HS-27A (cell line): ENCODE data around the gene ZNF606.

Experiments
- DNase-seq: peaks from one replicate; pipeline ENCODE4 v3.0.0-alpha.2; 2012; ENCODE audit warnings: low read depth, missing footprints

The ZNF606 gene

DNA sequence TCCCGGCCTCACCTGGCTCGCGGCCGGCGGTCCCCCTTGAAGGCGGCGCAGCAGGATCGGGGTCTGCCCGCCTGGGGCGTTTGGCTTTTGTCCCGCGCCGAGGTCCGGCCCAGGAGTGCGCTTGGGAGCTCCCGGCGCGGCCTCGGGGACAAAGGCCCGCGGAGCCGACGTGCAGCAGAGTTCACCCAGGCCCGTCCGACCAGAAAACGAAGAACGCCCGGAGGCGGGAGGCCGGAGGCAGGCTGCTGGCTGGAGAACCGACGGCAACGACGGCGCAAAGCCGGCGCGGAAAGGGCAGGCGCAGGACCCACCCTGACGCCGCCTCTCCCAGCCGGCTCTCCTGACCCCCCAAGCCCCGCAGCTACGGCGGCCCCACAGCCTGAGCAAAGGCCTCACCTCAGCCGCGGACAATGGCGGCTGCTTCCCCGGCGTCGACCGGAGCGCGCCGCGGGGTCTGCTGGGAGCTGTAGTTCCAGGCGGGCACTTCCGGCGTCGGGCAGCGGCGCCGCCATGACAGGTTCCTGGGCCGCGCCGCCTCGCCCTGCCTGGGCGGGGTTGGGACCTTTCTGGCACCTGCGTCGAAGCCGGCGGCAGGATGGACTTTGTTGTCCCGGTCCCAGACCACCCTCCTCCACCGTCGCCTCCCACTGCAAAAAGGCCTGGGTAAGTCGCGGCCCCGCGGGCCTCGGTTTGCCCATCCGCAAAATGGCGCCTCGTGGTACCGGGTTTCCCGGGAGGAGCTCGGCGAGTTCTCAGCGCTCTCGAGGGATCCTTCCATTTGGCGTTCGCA is at the start of gene ZNF606:
ZNF606 (minus strand) TSS at position 437 of the 790 bp plus-strand sequence. CDS start 1,501 bp downstream, outside the sequence.
- DNase-seq = peak; percentile 66

DNA sequence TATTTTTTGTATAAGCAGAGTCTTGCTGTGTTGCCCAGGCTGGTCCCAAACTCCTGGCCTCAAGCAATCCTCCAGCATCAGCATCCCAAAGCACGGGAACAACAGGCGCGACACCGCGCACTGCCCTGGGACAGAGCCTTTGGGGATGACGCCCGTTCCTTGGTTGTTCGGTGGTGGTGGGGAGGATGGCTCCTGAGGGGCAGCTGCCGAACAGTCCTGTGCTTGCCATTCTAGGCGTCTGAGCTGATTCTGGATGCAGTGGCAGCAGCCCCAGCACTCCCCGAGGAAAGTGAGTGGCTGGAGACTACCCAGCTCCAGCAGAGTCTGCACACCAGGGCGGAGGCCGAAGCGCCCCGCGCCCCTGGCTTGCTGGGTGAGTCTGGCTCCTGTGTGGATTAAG is 49.6 kb upstream of the ZNF606 start:
- DNase-seq = no peak

DNA sequence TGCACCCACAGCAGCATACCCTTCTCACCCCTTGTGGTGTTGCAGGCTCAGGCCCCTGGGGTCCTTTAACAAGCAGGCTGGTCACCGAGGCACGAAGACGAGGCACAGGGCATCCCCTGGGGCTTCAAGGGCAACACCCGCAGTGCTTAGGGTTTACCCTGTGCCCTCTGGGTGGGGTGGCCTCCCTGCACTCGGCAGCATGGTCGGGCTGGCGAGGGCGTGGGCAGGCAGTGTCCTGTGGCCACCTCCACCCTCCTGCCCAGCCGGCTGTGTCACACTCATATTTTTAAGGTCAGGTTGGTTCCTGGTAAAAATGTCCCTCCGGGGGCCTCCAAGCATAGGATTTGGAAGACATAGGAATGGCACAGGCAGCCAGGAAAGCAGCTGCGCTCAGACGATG is 45.1 kb upstream of the ZNF606 start:
- no peak for DNase-seq

DNA sequence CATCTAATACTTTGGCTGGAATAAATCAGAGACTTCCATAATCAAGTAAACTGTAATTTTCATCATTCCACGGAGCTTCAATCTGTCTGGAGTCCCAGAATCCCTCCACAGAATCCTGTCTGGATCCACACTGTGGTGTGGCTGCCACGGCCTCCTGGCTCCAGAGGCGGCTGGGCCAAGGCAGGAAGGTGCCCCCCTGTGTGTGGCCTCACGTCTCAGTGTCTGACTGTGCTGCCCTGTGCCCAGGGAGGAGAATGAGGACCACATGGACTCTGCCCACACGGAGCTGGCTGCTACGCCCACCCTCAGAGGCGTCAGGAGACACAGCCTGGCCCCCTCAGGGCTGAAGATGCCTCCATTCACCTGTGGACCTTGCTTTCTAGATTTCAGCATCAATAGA is 44.2 kb upstream of the ZNF606 start:
- no peak for DNase-seq

DNA sequence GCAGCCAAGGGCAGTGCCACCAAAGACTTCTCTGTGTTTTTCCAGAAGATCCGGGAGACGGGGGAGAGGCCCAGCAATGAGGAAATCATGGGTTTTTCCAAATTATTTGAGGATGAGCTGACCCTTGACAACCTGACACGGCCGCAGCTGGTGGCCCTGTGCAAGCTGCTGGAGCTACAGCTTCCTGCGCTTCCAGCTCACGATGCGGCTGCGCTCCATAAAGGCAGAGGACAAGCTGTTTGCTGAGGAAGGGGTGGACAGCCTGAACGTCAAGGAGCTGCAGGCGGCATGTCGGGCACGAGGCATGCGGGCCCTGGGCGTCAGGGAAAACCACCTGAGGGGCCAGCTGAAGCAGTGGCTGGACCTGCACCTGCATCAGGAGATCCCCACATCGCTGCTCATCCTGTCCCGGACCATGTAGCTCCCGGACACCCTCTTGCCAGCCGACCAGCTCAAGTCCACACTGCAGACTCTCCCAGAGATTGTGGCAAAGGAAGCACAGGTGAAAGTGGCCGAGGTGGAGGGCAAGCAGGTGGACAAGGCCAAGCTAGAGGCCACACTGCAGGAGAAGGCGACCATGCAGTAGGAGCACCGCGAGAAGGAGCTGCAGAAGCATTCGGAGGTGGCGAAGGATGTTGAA is 42.9 kb upstream of the ZNF606 start:
- no peak for DNase-seq

DNA sequence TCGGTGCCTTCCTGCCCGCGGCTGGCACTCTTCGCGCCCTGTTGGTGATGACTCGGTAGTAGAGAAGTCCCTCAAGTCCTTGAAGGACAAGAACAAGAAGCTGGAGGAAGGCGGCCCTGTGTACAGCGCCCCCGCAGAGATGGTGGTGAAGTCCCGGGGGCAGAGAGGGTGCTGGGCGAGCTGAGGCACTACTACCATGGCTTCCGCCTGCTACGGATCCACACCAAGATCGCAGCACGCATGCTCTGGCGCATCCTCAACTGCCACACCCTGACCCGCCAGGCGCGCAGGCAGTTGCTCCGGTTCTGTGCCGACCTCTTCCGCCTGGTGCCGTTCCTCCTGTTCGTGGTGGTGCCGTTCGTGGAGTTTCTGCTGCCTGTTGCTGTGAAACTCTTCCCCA is 42.3 kb upstream of the ZNF606 start:
- DNase-seq = no peak

DNA sequence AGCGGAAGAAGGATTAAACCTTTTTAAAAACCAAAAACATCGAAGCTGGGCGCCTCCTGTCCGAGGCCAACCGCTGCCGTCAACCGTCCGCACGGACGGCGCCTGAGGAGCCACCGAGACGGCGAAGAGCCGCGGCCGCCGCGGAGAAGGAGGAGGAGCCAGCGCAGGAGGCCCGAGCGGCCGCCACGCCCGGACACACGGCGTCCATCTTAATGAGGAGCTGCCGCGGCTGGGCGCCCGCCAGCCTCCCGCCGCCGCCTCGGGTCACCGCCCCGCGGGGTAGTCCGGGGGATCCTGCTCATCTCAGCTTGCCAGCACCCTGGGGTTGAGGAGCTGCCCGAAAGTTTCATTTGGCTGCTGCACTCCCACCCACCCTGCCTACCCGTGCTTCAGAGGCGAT is 41.8 kb upstream of the ZNF606 start:
- no peak for DNase-seq

DNA sequence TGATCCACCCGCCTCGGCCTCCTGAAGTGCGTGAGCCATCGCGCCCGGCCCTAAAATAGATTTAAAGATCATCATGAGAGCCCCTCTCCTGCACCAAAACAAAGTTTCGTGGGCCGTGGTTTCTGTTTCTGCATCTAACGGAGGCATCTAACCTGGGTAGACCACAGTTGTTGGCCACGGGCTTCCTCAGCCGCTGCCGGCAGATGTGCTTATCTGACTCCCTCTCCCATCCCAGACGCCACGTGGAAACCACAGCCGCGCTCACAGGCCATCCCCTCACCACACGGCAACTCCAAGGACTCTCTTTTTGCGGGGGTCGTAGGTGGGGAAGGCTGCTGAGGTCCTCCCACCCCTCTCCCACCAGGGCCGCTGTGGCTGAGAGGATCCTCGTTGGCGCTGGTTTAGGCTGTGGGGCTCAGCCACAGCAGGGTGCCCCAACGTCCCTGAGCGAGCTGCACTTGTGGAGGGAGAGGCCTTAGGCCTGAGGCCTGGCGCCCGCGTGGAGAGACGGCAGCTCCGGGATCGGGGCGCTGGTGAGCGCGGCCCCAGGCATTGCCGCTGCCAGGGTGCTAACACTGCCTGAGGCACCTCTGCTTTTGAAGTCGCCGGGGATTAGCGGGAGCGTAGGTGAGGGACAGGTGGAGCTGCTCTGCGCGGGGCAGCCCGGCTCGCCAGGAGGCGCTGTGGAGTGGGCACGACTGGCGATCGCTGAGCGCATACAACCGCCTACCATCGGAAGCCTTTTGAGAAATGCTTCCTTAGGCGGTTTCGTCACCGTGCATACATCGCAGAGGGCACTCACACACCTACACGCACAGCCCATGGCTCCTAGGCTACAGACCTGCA is 40.1 kb upstream of the ZNF606 start:
- DNase-seq = no peak

DNA sequence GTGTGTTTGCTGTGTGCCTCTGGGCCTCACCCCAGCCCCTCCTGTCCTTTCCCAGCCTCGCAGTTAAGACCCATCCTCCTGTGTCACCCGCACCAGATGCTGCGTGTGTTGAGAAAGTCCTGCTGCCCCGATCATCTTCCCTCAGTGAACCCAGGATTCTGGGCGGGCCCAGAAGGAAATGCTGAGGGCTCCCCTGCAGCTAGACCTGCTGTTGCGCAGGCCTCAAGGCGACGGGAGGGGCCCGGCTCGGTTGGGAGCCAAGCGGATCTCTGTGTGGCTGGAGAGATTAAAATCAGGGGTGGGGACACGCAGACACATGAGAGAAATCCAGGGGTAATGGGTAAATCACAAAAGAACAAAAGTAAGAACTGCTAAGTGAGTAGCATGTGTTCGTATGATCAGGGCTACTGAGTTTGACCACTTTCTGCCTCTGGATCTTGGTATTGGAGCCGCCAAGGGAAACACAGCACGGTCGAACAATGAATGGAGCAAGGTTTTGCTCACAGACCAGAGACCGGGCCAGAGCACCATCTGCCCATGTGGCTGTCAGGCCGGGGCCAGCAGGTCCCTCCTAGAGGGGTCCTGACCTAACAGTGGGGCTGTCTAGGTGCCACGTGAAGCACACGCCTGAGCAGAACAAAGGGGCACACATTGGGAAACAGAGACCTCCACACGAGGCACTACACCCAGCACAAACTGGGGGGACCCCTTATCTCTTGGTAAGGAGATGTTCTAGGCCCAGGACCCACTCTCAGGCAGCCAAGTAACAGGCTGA is 38.3 kb upstream of the ZNF606 start:
- DNase-seq = no peak

DNA sequence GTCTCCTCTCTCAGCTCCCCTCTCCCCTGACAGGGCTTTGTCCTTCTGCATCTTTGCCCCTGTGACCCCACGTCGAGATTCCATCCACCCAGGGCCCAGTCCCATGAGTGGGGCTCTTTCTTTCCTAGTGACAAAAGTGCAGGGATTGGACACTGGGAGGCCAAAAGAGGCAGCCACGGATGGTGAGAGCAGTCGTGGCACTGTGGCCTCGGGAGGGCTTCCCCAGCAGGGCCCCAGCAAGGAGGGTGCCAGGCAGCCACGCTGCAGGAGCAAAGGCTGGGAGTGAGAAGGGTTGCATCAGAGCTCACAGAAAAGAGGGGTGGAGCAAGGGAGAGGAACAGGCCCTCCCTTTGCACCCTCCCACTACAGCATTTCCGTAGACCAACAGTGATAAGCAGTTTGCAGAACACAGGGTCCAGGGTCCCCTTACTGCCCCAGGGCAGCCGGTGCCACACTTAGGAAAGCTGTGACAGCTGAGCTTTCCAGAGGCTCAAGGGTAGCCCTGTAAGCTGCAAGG is 36.1 kb upstream of the ZNF606 start:
- no peak for DNase-seq

DNA sequence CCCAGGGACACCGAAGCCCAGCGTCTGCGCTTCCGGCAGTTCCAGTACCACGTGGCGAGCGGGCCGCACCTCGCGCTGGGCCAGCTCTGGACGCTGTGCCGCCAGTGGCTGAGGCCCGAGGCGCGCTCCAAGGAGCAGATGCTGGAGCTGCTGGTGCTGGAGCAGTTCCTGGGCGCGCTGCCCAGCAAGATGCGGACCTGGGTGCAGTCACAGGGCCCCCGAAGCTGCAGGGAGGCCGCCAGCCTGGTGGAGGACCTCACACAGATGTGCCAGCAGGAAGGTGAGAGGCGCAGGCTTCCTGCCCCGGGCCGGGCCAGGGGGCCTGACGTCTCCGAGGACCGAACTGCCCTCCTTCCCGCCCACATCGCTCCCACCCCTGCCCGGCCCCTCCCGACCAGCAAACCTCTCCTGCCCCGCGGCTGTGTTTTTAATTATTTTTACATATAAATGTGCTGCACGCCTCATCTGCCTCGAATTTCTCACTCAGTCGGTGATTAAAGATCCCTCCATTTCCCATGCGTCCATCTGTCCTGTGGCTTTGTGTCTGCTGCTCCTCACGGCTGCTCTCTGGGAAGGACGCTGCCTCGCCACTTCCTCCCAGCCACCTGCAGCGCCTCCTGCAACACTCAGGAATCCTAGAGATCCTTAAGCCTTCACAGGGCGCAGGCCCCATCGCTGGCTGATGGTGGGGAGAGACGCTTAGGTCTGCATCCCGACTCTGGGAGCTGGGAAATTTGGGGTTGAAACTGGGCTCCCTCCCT is 35.5 kb upstream of the ZNF606 start:
- DNase-seq = no peak

DNA sequence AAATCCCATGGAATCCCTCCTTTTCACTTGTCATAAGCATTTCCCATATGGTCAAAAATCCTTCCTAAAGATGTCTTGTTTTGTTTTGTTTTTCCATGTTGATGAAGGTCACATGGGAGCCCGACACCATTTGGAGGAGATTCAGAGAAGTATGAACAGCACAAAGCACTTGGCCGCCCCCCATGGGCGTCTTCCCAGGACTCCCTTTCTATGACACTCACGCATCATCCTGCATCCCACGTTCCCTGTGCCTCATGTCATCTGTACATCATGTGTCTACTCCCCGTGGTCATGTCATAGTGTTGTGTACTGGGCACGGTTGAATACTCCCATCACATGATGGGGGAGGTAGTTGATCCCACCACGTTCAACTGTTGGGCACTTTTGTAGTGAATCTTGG is 33.2 kb upstream of the ZNF606 start:
- DNase-seq = no peak

DNA sequence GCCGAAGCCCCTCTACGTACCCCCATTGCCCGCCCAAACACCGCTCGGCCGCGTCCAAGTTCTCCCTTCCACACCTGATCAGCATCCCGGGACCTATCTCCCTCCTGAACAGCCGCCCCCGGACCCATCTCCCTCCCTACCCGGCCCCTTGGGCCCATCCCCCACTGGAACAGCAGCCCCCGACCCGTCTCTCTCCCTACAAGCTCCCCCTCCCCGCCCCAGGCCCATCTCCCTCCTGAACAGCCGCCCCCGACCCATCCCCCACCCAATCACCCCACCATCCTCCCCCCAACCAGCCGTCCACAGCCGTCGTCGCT is 31.8 kb upstream of the ZNF606 start:
- no peak for DNase-seq

DNA sequence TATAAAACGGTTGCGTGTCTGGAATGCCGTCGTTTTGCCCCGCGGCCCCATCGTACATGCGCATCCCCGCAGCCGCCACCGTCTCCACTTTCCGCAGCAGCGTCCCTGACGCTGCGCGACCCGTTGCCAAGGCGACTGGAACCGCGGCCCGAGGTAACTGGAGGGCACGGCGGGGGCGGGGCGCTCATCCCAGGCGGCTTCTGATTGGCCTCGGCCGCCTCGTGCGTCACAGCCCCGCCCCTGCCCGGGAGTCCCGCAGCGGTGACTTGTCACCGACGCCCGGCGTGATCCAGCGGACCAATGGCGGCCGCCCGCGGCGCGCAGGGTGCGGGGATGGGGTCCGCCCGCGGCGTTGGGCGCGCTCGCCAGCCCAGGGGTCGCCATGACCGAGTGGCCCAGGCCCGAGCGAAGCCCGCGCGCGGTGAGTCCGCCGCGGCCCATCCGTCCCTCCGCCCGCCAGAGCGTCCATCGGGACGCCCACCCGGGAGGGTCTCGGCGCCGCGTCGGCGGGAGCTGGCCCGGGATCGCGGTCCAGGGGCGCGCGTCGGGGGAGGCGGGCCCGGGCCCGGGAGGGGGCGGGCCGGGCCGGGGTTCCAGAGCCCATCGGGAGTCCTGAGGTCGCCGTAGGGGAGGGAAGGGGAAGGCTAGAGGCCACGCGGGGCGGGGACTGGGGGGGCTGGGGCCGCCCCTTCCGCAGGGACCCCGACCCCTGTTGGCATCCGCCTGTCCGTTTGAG is 31.3 kb upstream of the ZNF606 start, which contains the start of gene ZSCAN1:
ZSCAN1 (plus strand) TSS at position 285 of the 736 bp plus-strand sequence. CDS start 3,812 bp downstream, outside the sequence.
- DNase-seq = no peak

DNA sequence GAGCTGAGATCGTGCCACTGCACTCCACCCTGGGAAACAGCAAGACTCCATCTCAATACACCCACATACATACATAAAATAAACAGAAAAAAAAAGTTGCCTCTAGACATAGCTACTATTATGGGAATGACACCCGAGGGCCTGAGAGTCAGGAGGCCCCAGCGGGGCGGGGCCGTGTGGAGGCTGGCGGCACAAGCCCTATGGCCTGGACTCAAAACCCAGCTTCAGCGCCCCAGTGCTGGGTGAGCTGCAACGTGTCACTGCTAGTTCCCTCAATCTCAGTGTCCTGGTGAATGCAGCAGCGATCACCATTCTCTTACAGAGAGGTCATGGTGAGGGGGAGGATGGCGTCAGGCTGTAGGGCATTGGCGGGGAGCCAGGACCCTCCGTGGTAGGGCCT is 22.0 kb upstream of the ZNF606 start:
- DNase-seq = no peak

DNA sequence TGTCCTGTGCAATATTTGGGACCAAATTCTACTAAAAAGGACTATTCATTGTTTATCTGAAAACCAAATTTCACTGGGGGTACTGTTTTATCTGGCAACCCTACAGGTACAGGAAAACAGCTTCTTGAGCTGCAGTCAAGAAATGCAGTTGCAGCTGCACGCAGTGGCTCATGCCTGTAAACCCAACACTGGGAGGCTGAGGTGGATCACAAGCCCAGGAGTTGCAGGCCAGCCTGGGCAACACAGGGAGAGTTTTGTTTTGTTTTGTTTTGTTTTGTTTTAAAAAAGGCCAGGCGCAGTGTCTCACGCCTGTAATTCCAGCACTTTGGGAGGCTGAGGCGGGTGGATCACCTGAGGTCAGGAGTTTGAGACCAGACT is 19.7 kb upstream of the ZNF606 start:
- DNase-seq = no peak

DNA sequence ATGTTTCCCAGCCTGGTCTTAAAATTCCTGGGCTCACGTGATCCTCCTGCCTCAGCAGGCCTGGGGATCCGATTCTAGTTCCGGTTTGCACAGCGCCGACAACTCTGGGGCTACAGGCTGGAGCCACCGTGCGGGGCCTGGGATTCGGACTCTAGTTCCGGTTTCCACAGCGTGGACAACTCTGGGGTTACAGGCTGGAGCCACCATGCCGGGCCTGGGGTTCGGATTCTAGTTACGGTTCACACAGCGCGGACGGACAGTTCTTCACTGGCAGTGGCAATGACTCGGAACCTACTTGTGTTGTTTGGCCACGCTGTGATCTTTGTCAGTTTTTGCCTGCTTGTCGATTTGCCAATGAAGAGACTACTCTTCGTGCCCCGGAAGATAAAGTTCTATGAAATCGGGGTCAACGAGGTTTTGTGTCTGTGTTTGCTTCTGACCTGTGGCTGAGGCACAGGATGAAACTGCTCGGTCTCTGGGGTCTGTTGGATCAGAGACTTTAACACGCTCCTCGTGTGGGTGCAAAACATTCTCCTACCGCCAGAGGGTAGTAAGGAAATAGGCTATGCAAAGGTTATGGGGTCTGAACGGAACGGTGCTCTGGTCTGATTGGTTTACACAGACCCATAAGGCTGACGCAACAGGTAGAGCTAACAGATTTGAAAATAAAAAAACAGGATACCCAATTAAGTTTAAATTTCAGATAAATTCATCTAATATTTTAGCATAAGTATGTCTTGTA is 19.1 kb upstream of the ZNF606 start:
- DNase-seq = no peak

DNA sequence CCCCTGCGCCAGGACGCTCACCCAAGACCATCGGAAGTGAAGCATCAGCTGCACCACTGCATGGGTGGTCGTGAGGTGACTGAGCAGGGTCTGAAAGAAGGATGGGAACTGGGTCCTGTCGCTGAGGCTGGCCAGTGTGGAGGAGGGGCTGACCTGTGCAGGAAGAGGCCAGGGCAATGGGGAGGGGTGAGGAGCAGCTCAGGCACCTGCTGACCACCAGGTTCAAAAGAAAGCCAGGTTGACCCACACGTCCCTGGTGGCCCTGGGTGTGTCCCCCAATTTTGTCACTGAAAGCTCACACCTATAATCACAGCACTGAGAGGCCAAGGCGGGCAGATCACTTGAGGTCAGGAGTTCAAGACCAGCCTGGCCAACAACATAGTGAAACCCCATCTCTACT is 17.5 kb upstream of the ZNF606 start:
- DNase-seq = no peak

DNA sequence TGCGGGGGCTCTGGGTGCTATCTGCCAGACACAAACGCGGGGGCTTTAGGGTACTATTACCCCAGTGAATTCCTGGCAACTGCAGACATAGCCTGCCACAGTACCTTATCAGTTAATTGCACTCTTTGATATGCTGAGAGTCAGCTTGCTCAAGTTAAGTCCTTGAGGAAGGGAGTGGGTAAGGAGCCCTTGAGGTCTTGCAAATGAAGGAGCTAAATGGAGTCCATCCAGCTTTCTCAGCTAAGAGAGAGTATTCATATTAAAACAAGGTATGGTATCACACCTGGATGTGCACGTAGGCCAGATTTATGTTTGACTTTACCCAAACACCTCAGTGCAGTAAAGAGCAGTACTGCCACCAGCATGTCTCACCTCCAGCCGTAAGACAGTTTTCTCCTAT is 11.5 kb upstream of the ZNF606 start:
- DNase-seq = no peak

DNA sequence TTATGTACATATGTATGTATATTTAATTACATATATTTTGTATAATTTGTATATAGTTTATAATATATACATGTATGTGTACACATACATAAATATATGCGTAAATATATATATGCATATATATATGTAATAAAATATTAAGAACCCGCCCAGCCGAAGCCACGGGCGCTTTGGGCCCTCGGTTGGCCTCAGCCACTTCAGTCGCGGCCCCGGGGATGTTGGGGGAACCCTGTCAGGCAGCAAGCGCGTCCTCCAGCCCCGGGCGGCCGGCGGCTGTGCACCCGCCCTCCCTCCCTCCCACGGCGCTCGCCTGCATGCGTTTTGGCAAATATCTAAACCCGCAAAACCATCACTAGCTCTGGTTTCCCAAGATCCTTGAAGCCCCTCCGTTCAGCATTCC is 7.9 kb upstream of the ZNF606 start:
- DNase-seq = no peak
